ENCODE measurements around the gene RFXAP. TPM values are rescaled to one million over a fixed set of nuclear protein-coding genes. Genes with fewer than 3 reads are reported as not detected.
"Not testable (repeated sequence)": the region's sequence is repeated elsewhere in the genome, so short reads cannot be mapped to it uniquely, and the experiment has no call there.

RFXAP gene
- total RNA-seq, 2 experiments from 2014 or later = 10.0 to 34.1 TPM

DNA sequence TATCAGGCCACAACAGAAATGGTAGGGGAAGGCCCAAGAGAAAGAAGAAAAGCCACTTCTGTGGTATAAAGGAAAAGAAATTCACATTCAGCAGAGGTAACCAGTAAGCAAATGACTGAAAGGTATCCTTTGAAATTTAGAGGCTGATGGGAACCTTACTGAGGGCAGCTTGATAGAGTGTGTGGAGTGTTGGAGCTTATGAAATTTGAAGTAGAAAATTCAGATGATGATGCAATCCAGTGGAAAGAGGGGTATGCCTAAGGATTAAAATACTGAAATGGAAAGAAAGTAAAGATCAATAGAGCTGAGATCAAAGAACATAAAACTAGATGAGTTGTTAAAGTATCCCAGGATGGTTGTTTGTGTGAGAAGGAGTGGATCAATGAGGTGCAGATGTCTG lies 42.8 kb upstream of the RFXAP start:
- ChIA-PET POLR2A (no interaction called here), CTCF (ENCODE audit: unreplicated experiment) (no interaction called here)
- no peaks in the 10 kb centered on the region for H3K79me2 ChIP-seq (ENCODE audit: insufficient read depth, low read depth, low read length)
- TF ChIP-seq, protein P1, sequence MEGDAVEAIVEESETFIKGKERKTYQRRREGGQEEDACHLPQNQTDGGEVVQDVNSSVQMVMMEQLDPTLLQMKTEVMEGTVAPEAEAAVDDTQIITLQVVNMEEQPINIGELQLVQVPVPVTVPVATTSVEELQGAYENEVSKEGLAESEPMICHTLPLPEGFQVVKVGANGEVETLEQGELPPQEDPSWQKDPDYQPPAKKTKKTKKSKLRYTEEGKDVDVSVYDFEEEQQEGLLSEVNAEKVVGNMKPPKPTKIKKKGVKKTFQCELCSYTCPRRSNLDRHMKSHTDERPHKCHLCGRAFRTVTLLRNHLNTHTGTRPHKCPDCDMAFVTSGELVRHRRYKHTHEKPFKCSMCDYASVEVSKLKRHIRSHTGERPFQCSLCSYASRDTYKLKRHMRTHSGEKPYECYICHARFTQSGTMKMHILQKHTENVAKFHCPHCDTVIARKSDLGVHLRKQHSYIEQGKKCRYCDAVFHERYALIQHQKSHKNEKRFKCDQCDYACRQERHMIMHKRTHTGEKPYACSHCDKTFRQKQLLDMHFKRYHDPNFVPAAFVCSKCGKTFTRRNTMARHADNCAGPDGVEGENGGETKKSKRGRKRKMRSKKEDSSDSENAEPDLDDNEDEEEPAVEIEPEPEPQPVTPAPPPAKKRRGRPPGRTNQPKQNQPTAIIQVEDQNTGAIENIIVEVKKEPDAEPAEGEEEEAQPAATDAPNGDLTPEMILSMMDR (conservative IDR thresholded peaks at IDR 0.05; ENCODE audit: low read length) = no peak
- TF ChIP-seq EZH2phosphoT487 (IDR thresholded peaks at IDR 0.05; ENCODE audit: borderline replicate concordance, low read depth, low read length) = no peak
- no peaks in the 10 kb centered on the region for H4K20me1 ChIP-seq (ENCODE audit: insufficient read depth, low read length)
- intact Hi-C loops (cut with micrococcal nuclease; ENCODE audit: unreplicated experiment) = no loop called here
- no peaks in the 10 kb centered on the region for H3K9me3 ChIP-seq (ENCODE audit: low read length)
- H3K9me2 ChIP-seq (ENCODE audit: insufficient read depth, low read length) = no peaks in the 10 kb centered on the region
- no peaks in the 10 kb centered on the region for H3K36me3 ChIP-seq (ENCODE audit: insufficient read depth, low read length)
- H3K4me2 ChIP-seq (ENCODE audit: low read length) = no peak overlapping the region
- DNase-seq (ENCODE audit: low spot score) = no peak
- no TSS peak for BruUV-seq (replicated peaks)
- no peak overlapping the region for H3K27ac ChIP-seq (ENCODE audit: low read depth, low read length, poor library complexity, severe bottlenecking)
- no peaks in the 10 kb centered on the region for H3K4me1 ChIP-seq (ENCODE audit: insufficient read depth, low read length, poor library complexity, severe bottlenecking)
- no peak overlapping the region for H3K4me3 ChIP-seq (ENCODE audit: low read depth, low read length, poor library complexity, severe bottlenecking)
- no peak overlapping the region for H2AFZ ChIP-seq (ENCODE audit: low read length)

DNA sequence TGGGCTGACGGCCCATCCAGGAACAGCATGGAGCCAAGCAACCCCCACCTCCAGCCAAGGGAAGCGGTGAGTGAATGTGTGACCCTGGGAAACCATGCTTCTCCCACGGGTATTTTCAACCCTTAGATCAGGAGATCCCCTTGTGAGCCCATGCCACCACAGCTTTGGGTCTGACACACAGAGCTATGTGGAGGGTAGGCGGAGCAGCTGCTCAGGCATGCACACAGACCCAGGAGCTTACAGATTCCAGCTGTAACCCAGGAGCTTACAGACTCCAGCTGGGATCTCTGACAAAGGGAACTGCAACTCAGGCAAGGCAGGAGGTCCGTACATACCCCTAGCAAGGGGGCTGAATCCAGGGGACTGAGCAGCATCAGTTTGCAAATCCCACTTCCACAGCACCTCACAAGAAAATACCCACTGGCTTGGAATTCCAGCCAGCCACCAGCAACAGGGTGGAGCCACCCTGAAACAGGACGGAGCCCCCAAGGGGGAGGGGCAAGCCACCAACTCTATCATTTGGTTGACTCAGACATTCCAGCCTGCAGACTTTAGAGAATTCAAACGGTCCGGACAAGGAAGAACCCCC lies 40.8 kb upstream of the RFXAP start:
- H3K4me2 ChIP-seq (ENCODE audit: low read length) = no peak overlapping the region

DNA sequence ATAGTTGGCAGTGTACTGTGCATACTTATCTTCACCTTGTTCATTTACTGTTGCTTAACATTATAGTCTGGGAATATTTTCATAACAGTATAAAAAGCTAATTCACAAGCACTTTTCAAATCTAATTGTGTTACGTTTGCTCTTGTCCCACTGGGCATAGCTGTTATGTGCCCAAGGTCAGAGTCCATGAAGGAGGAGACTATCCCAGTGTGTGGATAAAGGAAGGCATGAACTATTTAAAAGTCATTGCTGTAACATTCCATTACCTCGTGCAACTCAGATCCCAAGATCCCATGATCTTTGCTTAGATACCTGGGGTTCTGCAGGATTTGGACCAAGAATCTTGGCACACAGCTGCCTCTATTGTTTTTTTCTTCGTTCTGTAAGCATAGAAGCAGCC lies 35.1 kb upstream of the RFXAP start:
- H3K27ac ChIP-seq (ENCODE audit: low read depth, low read length, poor library complexity, severe bottlenecking) = no peak overlapping the region
- H3K4me3 ChIP-seq (ENCODE audit: low read depth, low read length, poor library complexity, severe bottlenecking) = no peak overlapping the region
- H3K4me2 ChIP-seq (ENCODE audit: low read length) = no peak overlapping the region
- H3K9me3 ChIP-seq (ENCODE audit: low read length) = no peaks in the 10 kb centered on the region
- DNase-seq (ENCODE audit: low spot score) = no peak
- ChIA-PET POLR2A (no interaction called here), CTCF (ENCODE audit: unreplicated experiment) (no interaction called here)
- BruUV-seq (replicated peaks) = no TSS peak
- no peaks in the 10 kb centered on the region for H3K4me1 ChIP-seq (ENCODE audit: insufficient read depth, low read length, poor library complexity, severe bottlenecking)
- TF ChIP-seq, protein P1 (conservative IDR thresholded peaks at IDR 0.05; ENCODE audit: low read length) = no peak
- no peak for TF ChIP-seq EZH2phosphoT487 (IDR thresholded peaks at IDR 0.05; ENCODE audit: borderline replicate concordance, low read depth, low read length)
- no peaks in the 10 kb centered on the region for H3K9me2 ChIP-seq (ENCODE audit: insufficient read depth, low read length)
- H2AFZ ChIP-seq (ENCODE audit: low read length) = no peak overlapping the region
- no peaks in the 10 kb centered on the region for H3K79me2 ChIP-seq (ENCODE audit: insufficient read depth, low read depth, low read length)
- no peaks in the 10 kb centered on the region for H4K20me1 ChIP-seq (ENCODE audit: insufficient read depth, low read length)
- H3K36me3 ChIP-seq (ENCODE audit: insufficient read depth, low read length) = no peaks in the 10 kb centered on the region
- intact Hi-C loops (cut with micrococcal nuclease; ENCODE audit: unreplicated experiment) = no loop called here

More for the DNA sequence above, 40.8 kb upstream of the RFXAP start:
- intact Hi-C loops (cut with micrococcal nuclease; ENCODE audit: unreplicated experiment) = no loop called here
- Histone ChIP-seq H3K27ac (ENCODE audit: low read depth, low read length, poor library complexity, severe bottlenecking) (no peak overlapping the region), H4K20me1 (ENCODE audit: insufficient read depth, low read length) (no peaks in the 10 kb centered on the region), H3K9me2 (ENCODE audit: insufficient read depth, low read length) (no peaks in the 10 kb centered on the region), H3K9me3 (ENCODE audit: low read length) (no peaks in the 10 kb centered on the region), H3K79me2 (ENCODE audit: insufficient read depth, low read depth, low read length) (no peaks in the 10 kb centered on the region), H3K4me1 (ENCODE audit: insufficient read depth, low read length, poor library complexity, severe bottlenecking) (no peaks in the 10 kb centered on the region), H3K4me3 (ENCODE audit: low read depth, low read length, poor library complexity, severe bottlenecking) (no peak overlapping the region), H2AFZ (ENCODE audit: low read length) (no peak overlapping the region), H3K36me3 (ENCODE audit: insufficient read depth, low read length) (no peaks in the 10 kb centered on the region)
- TF ChIP-seq, protein P1 (conservative IDR thresholded peaks at IDR 0.05; ENCODE audit: low read length) = no peak
- no peak for TF ChIP-seq EZH2phosphoT487 (IDR thresholded peaks at IDR 0.05; ENCODE audit: borderline replicate concordance, low read depth, low read length)
- POLR2A ChIA-PET = no interaction called here
- no peak for DNase-seq (ENCODE audit: low spot score)
- BruUV-seq (replicated peaks) = no TSS peak
- CTCF ChIA-PET (ENCODE audit: unreplicated experiment) = no interaction called here

DNA sequence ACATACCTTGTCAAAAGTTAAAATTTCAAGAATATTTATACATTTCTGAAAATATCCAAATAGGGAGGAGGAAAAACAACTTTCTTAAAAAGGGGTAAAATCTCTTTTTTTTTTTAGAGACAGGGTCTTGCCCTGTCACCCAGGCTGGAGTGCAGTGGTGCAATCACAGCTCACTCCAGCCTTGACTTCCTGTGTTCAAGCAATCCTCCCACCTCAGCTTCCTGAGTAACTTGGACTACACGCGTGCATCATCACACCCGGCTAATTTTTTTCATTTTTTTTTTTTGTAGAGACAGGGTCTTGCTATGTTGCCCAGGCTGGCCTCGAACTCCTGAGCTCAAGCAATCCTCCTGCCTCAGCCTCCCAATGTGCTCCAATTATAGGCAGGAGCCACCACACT lies 32.8 kb upstream of the RFXAP start:
- H3K27ac ChIP-seq (ENCODE audit: low read depth, low read length, poor library complexity, severe bottlenecking); intact Hi-C loops (cut with micrococcal nuclease; ENCODE audit: unreplicated experiment); H3K9me3 ChIP-seq (ENCODE audit: low read length); H3K79me2 ChIP-seq (ENCODE audit: insufficient read depth, low read depth, low read length); H3K4me3 ChIP-seq (ENCODE audit: low read depth, low read length, poor library complexity, severe bottlenecking); H3K9me2 ChIP-seq (ENCODE audit: insufficient read depth, low read length); CTCF ChIA-PET (ENCODE audit: unreplicated experiment); H3K4me2 ChIP-seq (ENCODE audit: low read length); H3K36me3 ChIP-seq (ENCODE audit: insufficient read depth, low read length); H4K20me1 ChIP-seq (ENCODE audit: insufficient read depth, low read length); DNase-seq (ENCODE audit: low spot score); H2AFZ ChIP-seq (ENCODE audit: low read length); H3K4me1 ChIP-seq (ENCODE audit: insufficient read depth, low read length, poor library complexity, severe bottlenecking); BruUV-seq (replicated peaks): not testable (repeated sequence)
- POLR2A ChIA-PET = interaction anchor here (1.1 kb wide), 1 partner anchor 43 kb away, joined by 3 read pairs; no protein-coding TSS in a partner anchor
